Loucy (cell line): ENCODE data around the gene IQSEC1.

ENCODE experiments used
- H2AFZ ChIP-seq: fragments of 200-600 bp; sonication (generic); 2 replicates; pipeline ENCODE4 v1.6.0; 2016; ENCODE audit warnings: antibody characterized with exemption, mild to moderate bottlenecking, low read length, moderate library complexity
- H3F3A ChIP-seq: fragments of 200-600 bp; 2 replicates; pipeline ENCODE4 v1.6.0; 2016; ENCODE audit warnings: antibody characterized with exemption, low read depth, mild to moderate bottlenecking
- H3K27me3 ChIP-seq: fragments of 200-600 bp; sonication (generic); 2 replicates; pipeline ENCODE4 v1.6.1; 2014; ENCODE audit warnings: low read length, mild to moderate bottlenecking; ENCODE audit not compliant: insufficient read depth, poor library complexity, severe bottlenecking
- H3K36me3 ChIP-seq: fragments of 200-600 bp; sonication (generic); 2 replicates; pipeline ENCODE4 v1.6.1; 2016; ENCODE audit warnings: low read length; ENCODE audit not compliant: insufficient read depth
- H3K4me1 ChIP-seq: fragments of 200-600 bp; sonication (generic); 2 replicates; pipeline ENCODE4 v1.5.1; 2014; ENCODE audit warnings: low read length, mild to moderate bottlenecking; ENCODE audit not compliant: insufficient read depth, poor library complexity, severe bottlenecking
- H3K4me2 ChIP-seq: fragments of 200-600 bp; sonication (generic); 2 replicates; pipeline ENCODE4 v1.6.0; 2014; ENCODE audit warnings: antibody characterized with exemption, low read length, low read depth, mild to moderate bottlenecking; ENCODE audit not compliant: poor library complexity, severe bottlenecking
- H3K4me3 ChIP-seq: fragments of 200-600 bp; sonication (generic); 2 replicates; pipeline ENCODE4 v1.5.1; 2014; ENCODE audit warnings: low read length, mild to moderate bottlenecking, mixed read lengths; ENCODE audit not compliant: poor library complexity, severe bottlenecking
- H3K79me2 ChIP-seq: fragments of 200-600 bp; sonication (generic); 2 replicates; pipeline ENCODE4 v1.6.1; 2014; ENCODE audit warnings: low read length; ENCODE audit not compliant: insufficient read depth
- H3K9ac ChIP-seq: fragments of 200-600 bp; sonication (generic); 2 replicates; pipeline ENCODE4 v1.6.0; 2014; ENCODE audit warnings: mild to moderate bottlenecking, low read depth, low read length, moderate library complexity; ENCODE audit not compliant: poor library complexity, severe bottlenecking
- H3K9me2 ChIP-seq: fragments of 200-600 bp; sonication (generic); replicated peaks from 2 replicates; pipeline ENCODE4 v1.6.1; 2016; ENCODE audit warnings: low read depth, low read length, mixed read lengths
- H3K9me3 ChIP-seq: fragments of 200-600 bp; sonication (generic); 2 replicates; pipeline ENCODE4 v1.6.1; 2014; ENCODE audit warnings: mild to moderate bottlenecking, antibody characterized with exemption, low read length, low read depth; ENCODE audit not compliant: insufficient read depth
- H4K20me1 ChIP-seq: fragments of 200-600 bp; sonication (generic); 2 replicates; pipeline ENCODE4 v1.6.0; 2014; ENCODE audit warnings: antibody characterized with exemption, low read length, mild to moderate bottlenecking; ENCODE audit not compliant: insufficient read depth, poor library complexity, severe bottlenecking
- CTCF ChIP-seq: fragments of 200-600 bp; sonication (generic); conservative IDR thresholded peaks from 2 replicates; pipeline ENCODE4 v1.5.1; 2014; ENCODE audit warnings: mild to moderate bottlenecking, antibody characterized with exemption, low read length
- EZH2phosphoT487 ChIP-seq: fragments of 200-600 bp; IDR thresholded peaks from 2 replicates; pipeline ENCODE4 v1.6.1; 2018; ENCODE audit warnings: antibody characterized with exemption, mild to moderate bottlenecking, moderate library complexity, borderline replicate concordance

IQSEC1 gene

GRCh38 chr3:13022348-13023234 lies 50.6 kb downstream of the IQSEC1 start:
- peaks cover 57% of the 10 kb centered on the region for H3K4me1 ChIP-seq
- no peaks in the 10 kb centered on the region for H4K20me1 ChIP-seq
- peak overlapping the region; percentile 89 for H3K4me2 ChIP-seq
- TF ChIP-seq EZH2phosphoT487, result no peak
- no peak for TF ChIP-seq CTCF
- H3K27me3 ChIP-seq, result no peaks in the 10 kb centered on the region
- peaks cover 47% of the 10 kb centered on the region; the same call in 1 of the 2 replicates for H3K79me2 ChIP-seq
- H3K36me3 ChIP-seq, result no peaks in the 10 kb centered on the region
- no peak overlapping the region for H2AFZ ChIP-seq
- peak overlapping the region; percentile 95 for H3K9ac ChIP-seq
- no peaks in the 10 kb centered on the region for H3K9me3 ChIP-seq
- peak overlapping the region; percentile 69 for H3K4me3 ChIP-seq
- no peaks in the 10 kb centered on the region for H3F3A ChIP-seq
- no peaks in the 10 kb centered on the region for H3K9me2 ChIP-seq

DNA sequence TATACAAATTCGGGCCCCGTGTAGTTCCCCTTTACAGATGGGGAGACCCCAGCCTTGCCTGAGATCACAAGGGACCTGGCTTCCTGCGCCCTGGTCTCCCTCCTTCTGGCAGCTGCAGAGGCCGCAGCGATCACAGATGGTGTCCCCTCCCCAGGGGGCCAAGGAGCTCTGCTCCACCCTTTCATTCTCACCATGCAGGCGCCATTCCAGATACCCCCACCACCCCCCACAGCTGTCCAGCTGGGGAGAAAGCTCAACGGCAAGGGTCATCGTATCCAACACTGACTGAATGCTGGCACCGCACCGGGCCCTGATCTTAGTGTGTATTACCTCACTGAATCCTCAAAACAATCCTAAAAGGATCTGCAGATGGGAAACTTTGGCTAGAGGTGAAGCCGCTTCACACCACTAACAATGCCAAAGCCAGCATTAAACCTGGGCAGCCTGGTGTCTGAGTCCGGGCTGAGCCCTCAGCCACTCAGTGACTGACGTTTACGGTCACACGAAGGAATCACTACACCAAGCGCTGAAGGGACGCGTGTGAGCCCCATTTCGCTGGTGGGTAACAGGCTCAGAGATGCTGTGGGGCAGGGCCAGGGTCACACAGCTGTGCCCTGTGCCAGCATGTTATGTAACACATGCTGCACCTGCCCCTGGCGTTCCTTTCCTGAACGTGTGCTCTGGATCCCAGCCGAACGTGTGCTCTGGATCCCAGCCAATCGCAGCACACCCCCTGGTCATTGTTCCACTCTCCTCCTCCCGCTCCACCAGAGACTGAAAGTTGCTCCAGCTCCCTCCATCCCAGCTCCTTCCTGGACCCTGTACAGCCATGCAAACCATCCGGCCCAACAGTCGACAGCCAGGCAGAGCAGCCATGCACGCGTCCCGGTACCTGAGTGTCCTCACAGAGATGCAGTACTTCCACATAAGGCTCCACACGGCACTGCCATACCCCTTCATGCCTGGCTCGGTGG lies 51.8 kb downstream of the IQSEC1 start:
- Histone ChIP-seq H3K4me1 (peaks cover 68% of the 10 kb centered on the region), H4K20me1 (no peaks in the 10 kb centered on the region), H3K36me3 (no peaks in the 10 kb centered on the region), H2AFZ (no peak overlapping the region), H3K4me2 (peak overlapping the region; percentile 89), H3K4me3 (peak overlapping the region; percentile 69), H3F3A (peaks cover 8% of the 10 kb centered on the region; the same call in 1 of the 2 replicates), H3K9ac (peak overlapping the region; percentile 95), H3K9me3 (no peaks in the 10 kb centered on the region), H3K9me2 (no peaks in the 10 kb centered on the region), H3K27me3 (no peaks in the 10 kb centered on the region), H3K79me2 (peaks cover 56% of the 10 kb centered on the region; the same call in 1 of the 2 replicates)
- TF ChIP-seq CTCF, result no peak
- TF ChIP-seq EZH2phosphoT487, result no peak

- Histone ChIP-seq H3K27me3 (no peaks in the 10 kb centered on the region), H3K4me1 (peaks cover 78% of the 10 kb centered on the region), H2AFZ (no peak overlapping the region), H3K9me3 (no peaks in the 10 kb centered on the region), H3K9me2 (no peaks in the 10 kb centered on the region), H4K20me1 (no peaks in the 10 kb centered on the region), H3K4me3 (peak overlapping the region; percentile 69), H3K36me3 (no peaks in the 10 kb centered on the region), H3K79me2 (peaks cover 64% of the 10 kb centered on the region; the same call in 1 of the 2 replicates), H3K9ac (peak overlapping the region; percentile 95), H3F3A (peaks cover 14% of the 10 kb centered on the region; the same call in 1 of the 2 replicates), H3K4me2 (peak overlapping the region; percentile 89)
- TF ChIP-seq CTCF (no peak), EZH2phosphoT487 (no peak)
Measured at GRCh38 chr3:13020159-13020750, 53.0 kb downstream of the IQSEC1 start.
